Measurements from ENCODE around the gene TRAM2. TPM values are rescaled to one million over a fixed set of nuclear protein-coding genes. Genes with fewer than 3 reads are reported as not detected.

TRAM2 gene
- total RNA-seq, 1 donor from 2014 or later, result 9.9 TPM

GRCh38 chr6:52571099-52571755 lies 5.6 kb downstream of the TRAM2 start:
- ATAC-seq (ENCODE audit: low read depth) (no peak), DNase-seq (no peak)
- Mint-ChIP-seq H3K36me3 (ENCODE audit: low read depth) (no peaks in the 10 kb centered on the region), H3K9me3 (no peaks in the 10 kb centered on the region), H3K27me3 (no peaks in the 10 kb centered on the region), H3K4me1 (peaks cover 48% of the 10 kb centered on the region), H3K4me3 (no peak overlapping the region), H3K27ac (no peak overlapping the region)
- CTCF ChIA-PET, result no interaction called here
- POLR2A ChIA-PET, result no interaction called here
- intact Hi-C loops (cut with micrococcal nuclease), result no loop called here
- TF ChIP-seq CTCF (IDR thresholded peaks at IDR 0.05), result no peak

GRCh38 chr6:52570291-52570700 lies 6.6 kb downstream of the TRAM2 start:
- ChIA-PET POLR2A (interaction anchor here (1.3 kb wide), 1 partner anchor 18 kb away, joined by 3 read pairs; no protein-coding TSS in a partner anchor), CTCF (no interaction called here)
- ATAC-seq (ENCODE audit: low read depth) (no peak), DNase-seq (no peak)
- intact Hi-C loops (cut with micrococcal nuclease), result no loop called here
- H3K9me3 Mint-ChIP-seq, result no peaks in the 10 kb centered on the region
- H3K4me3 Mint-ChIP-seq, result no peak overlapping the region
- no peaks in the 10 kb centered on the region for H3K27me3 Mint-ChIP-seq
- H3K27ac Mint-ChIP-seq, result no peak overlapping the region
- H3K36me3 Mint-ChIP-seq (ENCODE audit: low read depth), result peaks cover 2% of the 10 kb centered on the region
- peaks cover 45% of the 10 kb centered on the region for H3K4me1 Mint-ChIP-seq
- no peak for TF ChIP-seq CTCF (IDR thresholded peaks at IDR 0.05)

GRCh38 chr6:52568320-52568719 lies 8.5 kb downstream of the TRAM2 start:
- no peaks in the 10 kb centered on the region for H3K9me3 Mint-ChIP-seq
- intact Hi-C loops (cut with micrococcal nuclease), result no loop called here
- H3K4me3 Mint-ChIP-seq, result no peak overlapping the region
- no peak for ATAC-seq (ENCODE audit: low read depth)
- DNase-seq, result no peak
- ChIA-PET CTCF (no interaction called here), POLR2A (no interaction called here)
- peaks cover 31% of the 10 kb centered on the region for H3K4me1 Mint-ChIP-seq
- H3K36me3 Mint-ChIP-seq (ENCODE audit: low read depth), result peaks cover 2% of the 10 kb centered on the region
- H3K27ac Mint-ChIP-seq, result no peak overlapping the region
- H3K27me3 Mint-ChIP-seq, result no peaks in the 10 kb centered on the region
- no peak for TF ChIP-seq CTCF (IDR thresholded peaks at IDR 0.05)

GRCh38 chr6:52566853-52567279 lies 10.0 kb downstream of the TRAM2 start:
- peaks cover 2% of the 10 kb centered on the region for H3K36me3 Mint-ChIP-seq (ENCODE audit: low read depth)
- H3K4me1 Mint-ChIP-seq, result peaks cover 23% of the 10 kb centered on the region
- ChIA-PET CTCF (interaction anchor here (0.8 to 1.7 kb wide), 2 partner anchors 9 to 85 kb away, joined by 4 read pairs; no protein-coding TSS in a partner anchor), POLR2A (interaction anchor here (1.1 kb wide), 1 partner anchor 10 kb away, joined by 4 read pairs; the partner anchor contains the start of gene TRAM2)
- no peaks in the 10 kb centered on the region for H3K9me3 Mint-ChIP-seq
- ATAC-seq (ENCODE audit: low read depth), result no peak
- no peaks in the 10 kb centered on the region for H3K27me3 Mint-ChIP-seq
- TF ChIP-seq CTCF (IDR thresholded peaks at IDR 0.05), result no peak
- intact Hi-C loops (cut with micrococcal nuclease), result no loop called here
- no peak for DNase-seq
- H3K4me3 Mint-ChIP-seq, result no peak overlapping the region
- no peak overlapping the region for H3K27ac Mint-ChIP-seq

- CTCF ChIA-PET, result interaction anchor here (1.7 kb wide), 1 partner anchor 10 kb away, joined by 4 read pairs; no protein-coding TSS in a partner anchor
- intact Hi-C loops (cut with micrococcal nuclease), result no loop called here
- Mint-ChIP-seq H3K4me1 (peaks cover 20% of the 10 kb centered on the region), H3K9me3 (no peaks in the 10 kb centered on the region), H3K36me3 (ENCODE audit: low read depth) (peaks cover 2% of the 10 kb centered on the region), H3K4me3 (no peak overlapping the region), H3K27ac (no peak overlapping the region), H3K27me3 (no peaks in the 10 kb centered on the region)
- TF ChIP-seq CTCF (IDR thresholded peaks at IDR 0.05), result no peak
- POLR2A ChIA-PET, result interaction anchor here (1.1 kb wide), 1 partner anchor 10 kb away, joined by 4 read pairs; the partner anchor contains the start of gene TRAM2
- DNase-seq, result no peak
- no peak for ATAC-seq (ENCODE audit: low read depth)
Measured at GRCh38 chr6:52566201-52566600, 10.7 kb downstream of the TRAM2 start.
